ENCODE results near the gene SORD.

The SORD gene

GRCh38 chr15:45105586-45105985 is 82.6 kb downstream of the SORD start:
- no peak overlapping the region for H3K9ac ChIP-seq
- H4K20me1 ChIP-seq: no peaks in the 10 kb centered on the region
- no peaks in the 10 kb centered on the region for H3K27me3 ChIP-seq
- TF ChIP-seq Cebpa-rat (IDR thresholded peaks at IDR 0.05): no peak
- no peaks in the 10 kb centered on the region for H3K36me3 ChIP-seq
- no peak overlapping the region for H3K4me3 ChIP-seq
- peak overlapping the region in 1 of 11 experiments; percentile 56; a peak in 1 of 22 replicates for H3K4me2 ChIP-seq
- no peak overlapping the region for H3K27ac ChIP-seq
- H3K4me1 ChIP-seq: peaks cover 0 to 25% (median 13%) of the 10 kb centered on the region in 10 experiments; a peak in 18 of 20 replicates
- H3K9me3 ChIP-seq (replicated peaks in 1 of 11): peaks cover 0 to 6% (median 0%) of the 10 kb centered on the region in 11 experiments; a peak in 3 of 22 replicates

DNA sequence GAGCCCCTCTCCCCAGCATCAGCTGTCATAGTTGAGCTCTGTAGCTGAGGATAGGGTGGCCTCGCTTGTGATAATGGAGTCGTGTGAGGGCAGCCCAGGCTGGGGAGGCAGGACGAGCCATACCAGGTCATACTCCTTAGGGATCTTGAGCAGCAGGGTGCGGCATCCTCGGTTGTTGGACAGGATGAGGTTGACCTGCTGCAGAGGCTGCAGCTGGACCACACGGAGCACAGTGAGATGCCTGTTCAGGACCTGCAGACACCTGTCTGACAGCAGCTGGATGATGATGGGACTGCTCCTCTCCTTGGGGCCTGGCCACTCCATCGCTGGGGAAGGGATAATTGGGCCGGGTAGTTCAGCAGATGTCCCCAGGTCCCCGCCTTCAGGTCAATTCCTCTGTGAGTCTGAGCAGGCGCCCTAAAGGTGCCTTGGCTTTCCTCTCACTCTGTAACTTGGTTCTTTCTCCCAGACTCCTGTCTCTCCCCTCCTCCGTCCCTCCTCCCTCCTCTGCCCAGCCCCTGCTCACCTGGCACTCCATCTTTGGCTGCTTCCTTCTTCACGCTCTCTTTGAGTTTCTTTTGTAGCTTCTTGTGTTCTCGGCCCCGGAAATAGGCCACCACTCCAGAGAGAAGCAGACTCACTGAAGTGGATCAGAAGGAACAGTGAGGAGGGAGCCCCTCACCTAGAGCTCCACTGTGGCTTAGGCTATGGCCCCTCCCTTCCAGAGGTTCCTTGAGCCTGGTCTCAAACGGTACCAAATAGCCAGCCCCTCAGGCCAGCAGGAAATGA is 83.2 kb downstream of the SORD start:
- Histone ChIP-seq H3K36me3 (no peaks in the 10 kb centered on the region), H3K9ac (no peak overlapping the region), H3K4me1 (peaks cover 0 to 25% (median 13%) of the 10 kb centered on the region in 10 experiments; a peak in 18 of 20 replicates), H3K27ac (no peak overlapping the region), H3K4me3 (no peak overlapping the region), H3K4me2 (peak overlapping the region in 10 of 11 experiments; percentile 10 to 69 (median 48); a peak in 16 of 22 replicates), H3K27me3 (peaks cover 0 to under 1% (median 0%) of the 10 kb centered on the region in 11 experiments; a peak in 2 of 22 replicates), H4K20me1 (no peaks in the 10 kb centered on the region), H3K9me3 (replicated peaks in 1 of 11) (peaks cover 0 to 7% (median 0%) of the 10 kb centered on the region in 11 experiments; a peak in 8 of 22 replicates)
- TF ChIP-seq Cebpa-rat (IDR thresholded peaks at IDR 0.05): no peak

- Histone ChIP-seq H3K27me3 (peaks cover 16 to 19% (median 18%) of the 10 kb centered on the region in 11 experiments), H3K4me2 (no peak overlapping the region)
- TF ChIP-seq Cebpa-rat (IDR thresholded peaks at IDR 0.05): no peak
Observed at GRCh38 chr15:45107941-45108630, 85.1 kb downstream of the SORD start.

DNA sequence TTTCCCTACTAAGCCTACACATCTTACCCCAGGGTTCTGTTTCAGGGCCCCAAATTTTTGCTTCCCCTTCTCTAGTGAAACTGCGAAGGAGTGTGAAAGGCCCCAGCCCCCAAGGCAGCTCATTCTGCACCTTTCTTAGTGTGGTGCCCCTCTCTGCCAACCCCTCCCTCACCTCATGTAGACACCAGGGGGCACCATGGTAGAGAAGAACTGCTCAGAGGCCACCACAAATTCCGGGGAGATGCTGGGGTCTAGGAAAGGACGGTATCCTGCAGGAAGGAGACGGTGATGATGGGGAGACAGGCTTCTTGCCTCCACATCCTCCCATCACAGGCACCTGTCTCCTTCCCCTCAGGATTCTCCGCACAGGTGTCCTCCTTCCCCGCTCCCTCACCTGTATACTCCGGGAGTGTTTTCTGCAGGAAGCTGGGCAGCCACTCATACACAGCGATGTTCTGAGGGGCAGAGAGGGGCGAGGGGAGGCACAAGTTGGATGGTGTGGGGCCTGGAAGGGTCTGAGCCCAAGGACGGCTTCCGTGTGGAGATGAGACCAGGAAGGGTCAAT is 87.3 kb downstream of the SORD start:
- Histone ChIP-seq H3K9me3 (replicated peaks in 1 of 11) (peaks cover 25 to 44% (median 31%) of the 10 kb centered on the region in 11 experiments), H3K27ac (0 out of 22 replicates have a peak overlapping the region, but pooled peaks of 1 of the 11 experiments have one; percentile 4), H4K20me1 (no peaks in the 10 kb centered on the region), H3K9ac (no peak overlapping the region), H3K4me2 (peak overlapping the region in 4 of 11 experiments; percentile 14 to 34 (median 25); a peak in 4 of 22 replicates), H3K4me3 (no peak overlapping the region), H3K4me1 (peaks cover 0 to 25% (median 13%) of the 10 kb centered on the region in 10 experiments; a peak in 18 of 20 replicates), H3K27me3 (peaks cover 38 to 42% (median 41%) of the 10 kb centered on the region in 11 experiments), H3K36me3 (0 out of 22 replicates have a peak, but pooled peaks cover 0 to 2% (median 0%) of the 10 kb centered on the region in 11 experiments)
- no peak for TF ChIP-seq Cebpa-rat (IDR thresholded peaks at IDR 0.05)

More at GRCh38 chr15:45107941-45108630, 85.1 kb downstream of the SORD start:
- H3K9ac ChIP-seq: no peak overlapping the region
- H3K27ac ChIP-seq: no peak overlapping the region
- H3K4me3 ChIP-seq: no peak overlapping the region
- H3K9me3 ChIP-seq (replicated peaks in 1 of 11): peaks cover 18 to 26% (median 19%) of the 10 kb centered on the region in 11 experiments
- H4K20me1 ChIP-seq: no peaks in the 10 kb centered on the region
- H3K4me1 ChIP-seq: peaks cover 0 to 25% (median 13%) of the 10 kb centered on the region in 10 experiments; a peak in 18 of 20 replicates
- H3K36me3 ChIP-seq: 0 out of 22 replicates have a peak, but pooled peaks cover 0 to 2% (median 0%) of the 10 kb centered on the region in 11 experiments

- Histone ChIP-seq H3K4me3 (no peak overlapping the region), H3K9ac (no peak overlapping the region)
Observed at GRCh38 chr15:45111390-45112142, 88.6 kb downstream of the SORD start.

DNA sequence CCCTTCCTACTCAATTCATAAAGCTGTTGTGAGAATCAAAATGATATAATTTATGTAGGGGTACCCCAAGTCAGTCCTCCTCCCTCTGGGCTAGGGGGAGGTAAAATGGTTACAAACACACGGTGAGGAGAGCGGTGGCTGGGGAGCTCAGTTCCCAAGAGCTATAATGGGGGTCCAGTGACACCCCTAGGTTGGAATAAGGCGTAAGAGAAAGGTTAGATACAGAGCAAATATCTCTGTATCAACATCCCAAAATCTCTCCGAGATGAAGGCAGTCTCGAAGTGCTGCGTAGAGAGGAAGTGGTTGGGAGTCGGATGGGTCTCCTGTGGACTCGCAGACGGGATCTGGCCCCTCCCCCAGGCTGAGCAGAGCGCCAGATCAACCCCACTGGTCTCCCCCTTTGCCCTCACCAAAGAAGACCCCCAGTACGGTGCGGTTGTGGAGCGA is 89.2 kb downstream of the SORD start:
- H3K4me3 ChIP-seq: 0 out of 20 replicates have a peak overlapping the region, but pooled peaks of 1 of the 10 experiments have one; percentile 7
- TF ChIP-seq Cebpa-rat (IDR thresholded peaks at IDR 0.05): no peak
- peaks cover 25 to 44% (median 31%) of the 10 kb centered on the region in 11 experiments for H3K9me3 ChIP-seq (replicated peaks in 1 of 11)
- H3K27me3 ChIP-seq: peaks cover 56 to 60% (median 59%) of the 10 kb centered on the region in 11 experiments
- 0 out of 22 replicates have a peak, but pooled peaks cover 0 to 5% (median 0%) of the 10 kb centered on the region in 11 experiments for H4K20me1 ChIP-seq
- no peak overlapping the region for H3K9ac ChIP-seq
- H3K36me3 ChIP-seq: 0 out of 22 replicates have a peak, but pooled peaks cover 0 to 2% (median 0%) of the 10 kb centered on the region in 11 experiments
- H3K27ac ChIP-seq: no peak overlapping the region
- no peak overlapping the region for H3K4me2 ChIP-seq
- H3K4me1 ChIP-seq: peaks cover 0 to 10% (median under 1%) of the 10 kb centered on the region in 10 experiments; a peak in 7 of 20 replicates

More at GRCh38 chr15:45111390-45112142, 88.6 kb downstream of the SORD start:
- peaks cover 25 to 44% (median 31%) of the 10 kb centered on the region in 11 experiments for H3K9me3 ChIP-seq (replicated peaks in 1 of 11)
- H3K36me3 ChIP-seq: 0 out of 22 replicates have a peak, but pooled peaks cover 0 to 2% (median 0%) of the 10 kb centered on the region in 11 experiments
- H3K4me1 ChIP-seq: peaks cover 0 to 15% (median 6%) of the 10 kb centered on the region in 10 experiments; a peak in 18 of 20 replicates
- peaks cover 50 to 54% (median 53%) of the 10 kb centered on the region in 11 experiments for H3K27me3 ChIP-seq
- H3K27ac ChIP-seq: no peak overlapping the region
- H3K4me2 ChIP-seq: no peak overlapping the region
- no peak for TF ChIP-seq Cebpa-rat (IDR thresholded peaks at IDR 0.05)
- no peaks in the 10 kb centered on the region for H4K20me1 ChIP-seq

GRCh38 chr15:45112591-45113379 is 89.8 kb downstream of the SORD start:
- peaks cover 25 to 44% (median 31%) of the 10 kb centered on the region in 11 experiments for H3K9me3 ChIP-seq (replicated peaks in 1 of 11)
- H3K4me3 ChIP-seq: 0 out of 20 replicates have a peak overlapping the region, but pooled peaks of 1 of the 10 experiments have one; percentile 7
- H3K36me3 ChIP-seq: 0 out of 22 replicates have a peak, but pooled peaks cover 0 to 2% (median 0%) of the 10 kb centered on the region in 11 experiments
- H3K9ac ChIP-seq: no peak overlapping the region
- H3K27me3 ChIP-seq: peaks cover 63 to 66% (median 65%) of the 10 kb centered on the region in 11 experiments
- H3K27ac ChIP-seq: no peak overlapping the region
- TF ChIP-seq Cebpa-rat (IDR thresholded peaks at IDR 0.05): no peak
- 0 out of 22 replicates have a peak, but pooled peaks cover 0 to 7% (median 0%) of the 10 kb centered on the region in 11 experiments for H4K20me1 ChIP-seq
- no peak overlapping the region for H3K4me2 ChIP-seq
- peaks cover 0 to 10% (median 1%) of the 10 kb centered on the region in 10 experiments; a peak in 7 of 20 replicates for H3K4me1 ChIP-seq
